ENCODE measurements around the gene SPRTN.

Gene SPRTN

GRCh38 chr1:231363624-231364023 lies 25.5 kb downstream of the SPRTN start:
- DNase-seq, result no peak
- in situ Hi-C loops (cut with HindIII; ENCODE audit: low pct_ligation_motif_present, low pct_unique_long_range_greater_than_20kb, low sequenced_read_pairs), result no loop called here

- in situ Hi-C loops (cut with HindIII; ENCODE audit: low pct_ligation_motif_present, low pct_unique_long_range_greater_than_20kb, low sequenced_read_pairs), result no loop called here
- DNase-seq, result no peak
These were observed 26.1 kb downstream of the SPRTN start for GRCh38 chr1:231364192-231364591.

GRCh38 chr1:231369282-231369681 lies 31.2 kb downstream of the SPRTN start:
- in situ Hi-C loops (cut with HindIII; ENCODE audit: low pct_ligation_motif_present, low pct_unique_long_range_greater_than_20kb, low sequenced_read_pairs), result no loop called here
- no peak for DNase-seq

GRCh38 chr1:231372501-231372900 lies 34.4 kb downstream of the SPRTN start:
- DNase-seq, result no peak
- in situ Hi-C loops (cut with HindIII; ENCODE audit: low pct_ligation_motif_present, low pct_unique_long_range_greater_than_20kb, low sequenced_read_pairs), result no loop called here

GRCh38 chr1:231374394-231374793 lies 36.3 kb downstream of the SPRTN start:
- in situ Hi-C loops (cut with HindIII; ENCODE audit: low pct_ligation_motif_present, low pct_unique_long_range_greater_than_20kb, low sequenced_read_pairs), result no loop called here
- no peak for DNase-seq

- in situ Hi-C loops (cut with HindIII; ENCODE audit: low pct_ligation_motif_present, low pct_unique_long_range_greater_than_20kb, low sequenced_read_pairs), result no loop called here
- no peak for DNase-seq
These were observed 38.0 kb downstream of the SPRTN start for GRCh38 chr1:231376101-231376500.

GRCh38 chr1:231376875-231377549 lies 38.9 kb downstream of the SPRTN start:
- DNase-seq, result peak; percentile 77
- in situ Hi-C loops (cut with HindIII; ENCODE audit: low pct_ligation_motif_present, low pct_unique_long_range_greater_than_20kb, low sequenced_read_pairs), result no loop called here

GRCh38 chr1:231381729-231382128 lies 43.6 kb downstream of the SPRTN start:
- in situ Hi-C loops (cut with HindIII; ENCODE audit: low pct_ligation_motif_present, low pct_unique_long_range_greater_than_20kb, low sequenced_read_pairs), result no loop called here
- no peak for DNase-seq

GRCh38 chr1:231382426-231382825 lies 44.3 kb downstream of the SPRTN start:
- DNase-seq, result no peak
- in situ Hi-C loops (cut with HindIII; ENCODE audit: low pct_ligation_motif_present, low pct_unique_long_range_greater_than_20kb, low sequenced_read_pairs), result no loop called here

GRCh38 chr1:231383159-231383860 lies 45.2 kb downstream of the SPRTN start:
- DNase-seq, result peak; percentile 47
- in situ Hi-C loops (cut with HindIII; ENCODE audit: low pct_ligation_motif_present, low pct_unique_long_range_greater_than_20kb, low sequenced_read_pairs), result no loop called here

- in situ Hi-C loops (cut with HindIII; ENCODE audit: low pct_ligation_motif_present, low pct_unique_long_range_greater_than_20kb, low sequenced_read_pairs), result no loop called here
- no peak for DNase-seq
These were observed 46.8 kb downstream of the SPRTN start for GRCh38 chr1:231384696-231385415.

- no peak for DNase-seq
- in situ Hi-C loops (cut with HindIII; ENCODE audit: low pct_ligation_motif_present, low pct_unique_long_range_greater_than_20kb, low sequenced_read_pairs), result no loop called here
These were observed 47.3 kb downstream of the SPRTN start for GRCh38 chr1:231385416-231385748.

GRCh38 chr1:231386466-231386865 lies 48.4 kb downstream of the SPRTN start:
- no peak for DNase-seq
- in situ Hi-C loops (cut with HindIII; ENCODE audit: low pct_ligation_motif_present, low pct_unique_long_range_greater_than_20kb, low sequenced_read_pairs), result no loop called here

GRCh38 chr1:231387770-231388669 lies 49.9 kb downstream of the SPRTN start:
- no peak for DNase-seq
- in situ Hi-C loops (cut with HindIII; ENCODE audit: low pct_ligation_motif_present, low pct_unique_long_range_greater_than_20kb, low sequenced_read_pairs), result no loop called here

GRCh38 chr1:231390071-231390470 lies 52.0 kb downstream of the SPRTN start:
- peak; percentile 27 for DNase-seq
- in situ Hi-C loops (cut with HindIII; ENCODE audit: low pct_ligation_motif_present, low pct_unique_long_range_greater_than_20kb, low sequenced_read_pairs), result no loop called here

- in situ Hi-C loops (cut with HindIII; ENCODE audit: low pct_ligation_motif_present, low pct_unique_long_range_greater_than_20kb, low sequenced_read_pairs), result no loop called here
These were observed 54.5 kb downstream of the SPRTN start for GRCh38 chr1:231392389-231393131.

GRCh38 chr1:231393668-231394067 lies 55.6 kb downstream of the SPRTN start:
- peak; percentile 77 for DNase-seq
- in situ Hi-C loops (cut with HindIII; ENCODE audit: low pct_ligation_motif_present, low pct_unique_long_range_greater_than_20kb, low sequenced_read_pairs), result no loop called here

More at GRCh38 chr1:231392389-231393131, 54.5 kb downstream of the SPRTN start:
- no peak for DNase-seq
